HepG2 (cell line): Measurements from ENCODE around the gene SOWAHB. TPM values are rescaled to one million over a fixed set of nuclear protein-coding genes. Genes with fewer than 3 reads are reported as not detected.

Experiments
- ATAC-seq: fragments of 200-7000 bp; cut with Tn5 transposase; 3 replicates; pipeline ENCODE4 v1.9.1; 2020; ENCODE audit warnings: mild to moderate bottlenecking, moderate library complexity
- BruUV-seq: library from RNA; stranded (reverse); fragments of 400-500 nt; replicated peaks from 2 replicates; lab custom pipeline; 2021; lab: Mats Ljungman, UMichigan
- CTCF ChIA-PET: fragments of 300-600 bp; formaldehyde crosslinking; extraction: SDS; loops from one replicate; lab custom pipeline; 2021; ENCODE audit warnings: low total read pairs, inconsistent platforms, low intra/inter-chr PET ratio; lab: Yijun Ruan, JAX
- POLR2A ChIA-PET: fragments of 350-600 bp; sonication (Branson Sonifier 250); formaldehyde crosslinking; loops from one replicate; lab custom pipeline; 2020; ENCODE audit warnings: antibody characterized with exemption, inconsistent platforms; lab: Yijun Ruan, JAX
- DNase-seq: peaks from one replicate; pipeline ENCODE4 v3.0.0-alpha.2; 2015; ENCODE audit warnings: low spot score
- FAIRE-seq: peaks from 3 replicates; lab custom pipeline; 2011; peaks lifted over from hg19 to GRCh38; lab: Jason Lieb, UNC
- H2AFZ ChIP-seq: one replicate; pipeline ENCODE4 v1.6.1; 2011; ENCODE audit warnings: low read length, inconsistent platforms
- H3K27ac ChIP-seq: fragments of 300-600 bp; 3 replicates; pipeline ENCODE4 v1.8.0; 2011; ENCODE audit warnings: mixed run types, mild to moderate bottlenecking, mixed read lengths, low read length, inconsistent platforms; ENCODE audit not compliant: insufficient read depth; ENCODE audit errors: extremely low read length
- H3K27me3 ChIP-seq, 2 experiments: fragments of 200-600 bp in 1 of 2; 2 replicates in 1 of 2; 3 replicates in 1 of 2; pipeline versions ENCODE4 v1.6.0 to v1.8.0; 2011; ENCODE audit warnings: low read length in 2 of 2, mild to moderate bottlenecking in 2 of 2, moderate library complexity in 2 of 2, inconsistent platforms in 1 of 2; ENCODE audit not compliant: insufficient read depth in 2 of 2, control insufficient read depth in 1 of 2
- H3K36me3 ChIP-seq, 2 experiments: fragments of 200-600 bp in 1 of 2; replicated peaks in 1 of 2; 2 replicates in 1 of 2; 3 replicates in 1 of 2; pipeline versions ENCODE4 v1.5.1 to v1.8.0; 2011; ENCODE audit warnings: low read length in 2 of 2, inconsistent platforms in 1 of 2; ENCODE audit not compliant: insufficient read depth in 2 of 2, control insufficient read depth in 1 of 2
- H3K4me1 ChIP-seq: 2 replicates; pipeline ENCODE4 v1.5.1; 2012; ENCODE audit warnings: low read length, inconsistent platforms; ENCODE audit not compliant: insufficient read depth
- H3K4me2 ChIP-seq: 2 replicates; pipeline ENCODE4 v1.6.0; 2011; ENCODE audit warnings: low read depth, low read length, inconsistent platforms
- H3K4me3 ChIP-seq, 3 experiments: fragments of 200-600 bp in 1 of 3; sonication (generic), shearing (Covaris generic) in 1 of 3; replicated peaks in 1 of 3; 2 replicates each; pipeline ENCODE4 v1.5.1; 2011 to 2016; ENCODE audit warnings: low read length in 3 of 3, inconsistent platforms in 2 of 3, low read depth in 2 of 3, mild to moderate bottlenecking in 2 of 3, control low read depth in 1 of 3, mixed read lengths in 1 of 3; ENCODE audit not compliant: insufficient read depth in 1 of 3
- H3K79me2 ChIP-seq: one replicate; pipeline ENCODE4 v1.6.1; 2011; ENCODE audit warnings: low read length, inconsistent platforms; ENCODE audit not compliant: insufficient read depth
- H3K9ac ChIP-seq: 2 replicates; pipeline ENCODE4 v1.6.0; 2011; ENCODE audit warnings: mild to moderate bottlenecking, low read depth, low read length, inconsistent platforms; ENCODE audit not compliant: insufficient read depth
- H3K9me3 ChIP-seq: 2 replicates; pipeline ENCODE4 v1.5.1; 2012; ENCODE audit warnings: mild to moderate bottlenecking, low read length
- H4K20me1 ChIP-seq: 2 replicates; pipeline ENCODE4 v1.6.0; 2011; ENCODE audit warnings: inconsistent platforms, mild to moderate bottlenecking, low read length, moderate library complexity; ENCODE audit not compliant: insufficient read depth
- ASH2L ChIP-seq: fragments of 300-600, 200-600 bp; sonication (generic); IDR thresholded peaks from 2 replicates; pipeline ENCODE4 v1.7.0; 2017; ENCODE audit warnings: low read depth, mild to moderate bottlenecking, moderate library complexity, mixed read lengths, low read length; ENCODE audit not compliant: insufficient read length
- ATRX ChIP-seq: sonication (generic); formaldehyde crosslinking; IDR thresholded peaks from 2 replicates; pipeline ENCODE4 v1.4.0; 2020; ENCODE audit warnings: missing genetic modification reagents, borderline replicate concordance
- CBX2 ChIP-seq, 2 experiments: fragments of 200-600 bp in 1 of 2; sonication (generic); formaldehyde crosslinking in 1 of 2; IDR thresholded peaks; 2 replicates each; pipeline versions ENCODE4 v1.7.0 to v1.8.1; 2018 to 2022; ENCODE audit warnings: low read depth in 2 of 2, low read length in 1 of 2, mild to moderate bottlenecking in 1 of 2, missing genetic modification reagents in 1 of 2
- CEBPZ ChIP-seq: IDR thresholded peaks from 2 replicates; pipeline ENCODE4 v1.6.1; 2012; ENCODE audit warnings: low read length, improper control_type of control experiment
- ETV5 ChIP-seq: IDR thresholded peaks from 2 replicates; pipeline ENCODE4 v1.6.1; 2018; ENCODE audit warnings: missing biosample characterization, missing genetic modification reagents, inconsistent platforms, borderline replicate concordance
- GATA4 ChIP-seq: sonication (generic); IDR thresholded peaks from 2 replicates; pipeline ENCODE4 v1.6.1; 2016; ENCODE audit warnings: antibody characterized with exemption, low read depth, borderline replicate concordance
- IKZF1 ChIP-seq: fragments of 450-650 bp; IDR thresholded peaks from 2 replicates; pipeline ENCODE4 v1.7.1; 2016
- PREB ChIP-seq: sonication (generic); formaldehyde crosslinking; IDR thresholded peaks from 2 replicates; pipeline ENCODE4 v1.4.0; 2020; ENCODE audit warnings: missing genetic modification reagents
- SETDB1 ChIP-seq: sonication (generic); formaldehyde crosslinking; IDR thresholded peaks from 2 replicates; pipeline ENCODE4 v1.5.1; 2020; ENCODE audit warnings: missing genetic modification reagents, mild to moderate bottlenecking, borderline replicate concordance
- SP4 ChIP-seq: sonication (generic); formaldehyde crosslinking; IDR thresholded peaks from 2 replicates; pipeline ENCODE4 v1.8.1; 2023; ENCODE audit warnings: mild to moderate bottlenecking, missing genetic modification reagents
- SP5 ChIP-seq: IDR thresholded peaks from 2 replicates; pipeline ENCODE4 v1.6.1; 2016; ENCODE audit warnings: low read depth, borderline replicate concordance
- SUZ12 ChIP-seq: fragments of 150-350 bp; IDR thresholded peaks from 2 replicates; pipeline ENCODE4 v1.6.1; 2014; ENCODE audit warnings: low read depth, low read length
- ZFP62 ChIP-seq: sonication (generic); formaldehyde crosslinking; IDR thresholded peaks from 2 replicates; pipeline ENCODE4 v1.4.0; 2020; ENCODE audit warnings: missing genetic modification reagents
- ZNF549 ChIP-seq: sonication (generic); formaldehyde crosslinking; IDR thresholded peaks from 2 replicates; pipeline ENCODE4 v1.5.0; 2020; ENCODE audit warnings: missing genetic modification reagents
- ZNF615 ChIP-seq: sonication (generic); formaldehyde crosslinking; IDR thresholded peaks from 2 replicates; pipeline ENCODE4 v1.5.0; 2020; ENCODE audit warnings: mild to moderate bottlenecking, missing genetic modification reagents, borderline replicate concordance
- ZNF784 ChIP-seq: sonication (generic); formaldehyde crosslinking; IDR thresholded peaks from 2 replicates; pipeline ENCODE4 v1.5.1; 2020; ENCODE audit warnings: missing genetic modification reagents, mild to moderate bottlenecking, borderline replicate concordance
- WGBS: methylation state at CpG from one replicate; pipeline ENCODE4 v1.1.6; 2017; ENCODE audit warnings: low lambda C conversion rate; 5-methylcytosine and 5-hydroxymethylcytosine counted together
- in situ Hi-C: cut with HindIII; loops from 2 replicates; pipeline ENCODE4 v1.10.0; 2017; ENCODE audit warnings: low pct_unique_long_range_greater_than_20kb; ENCODE audit not compliant: extremely low pct_ligation_motif_present
- intact Hi-C: fragments of 100-400 bp; cut with micrococcal nuclease; formaldehyde crosslinking; loops from one replicate; pipeline ENCODE4 v1.10.0; 2022; ENCODE audit not compliant: unreplicated experiment
- polyA plus RNA-seq, 8 experiments: library from polyadenylated mRNA; depleted of rRNA in 3 of 8; stranded (reverse) in 7 of 8; unstranded in 1 of 8; fragments of >200 nt; fragmentation: Illumina TruSeq in 4 of 8; extraction: Trizol in 4 of 8; gene quantifications; 2 replicates each; pipeline versions ENCODE4 v1.2.1 to v1.2.3, GENCODE V29; 2011 to 2016; ENCODE audit warnings: low read depth in 4 of 8, missing spikeins in 1 of 8, mixed read lengths in 1 of 8; ENCODE audit not compliant: insufficient read depth in 1 of 8
- total RNA-seq, 5 experiments: library from RNA; depleted of rRNA; stranded (reverse); fragments of >200 nt; fragmentation: Illumina TruSeq; extraction: Trizol; gene quantifications; 2 replicates each; pipeline ENCODE4 v1.2.3, GENCODE V29; 2016; ENCODE audit warnings: low read depth in 1 of 5
- TF ChIP-seq, protein P1 (sequence below): sonication (generic); formaldehyde crosslinking; IDR thresholded peaks from 2 replicates; pipeline ENCODE4 v1.5.0; 2020; ENCODE audit warnings: mild to moderate bottlenecking, missing genetic modification reagents

SOWAHB gene
- total and polyA plus RNA-seq, 2 of the 13 experiments (the other 11 are each of a cell fraction or from before 2014, with no cell fraction given) = 0.12 to 0.51 TPM

DNA sequence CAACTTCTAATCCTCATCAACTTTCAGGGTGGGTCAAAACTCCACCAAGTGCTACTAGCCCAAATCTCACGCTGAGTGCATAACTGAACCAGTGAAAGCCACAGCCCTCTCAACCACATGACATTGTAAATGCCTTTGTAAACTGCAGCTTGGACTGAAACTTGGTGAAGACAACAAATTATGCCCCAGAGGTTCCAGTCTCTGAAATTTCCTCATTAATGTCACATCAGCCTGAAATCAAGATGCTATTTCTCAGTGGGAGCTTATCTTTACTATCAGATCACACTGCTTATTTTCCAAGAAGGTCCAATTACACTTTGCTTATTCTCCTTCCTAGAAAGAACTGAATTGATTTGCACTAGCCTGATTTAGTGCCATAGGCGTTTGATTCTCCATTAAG lies 46.6 kb downstream of the SOWAHB start:
- Histone ChIP-seq H3K4me3 (no peak overlapping the region), H3K36me3 (no peaks in the 10 kb centered on the region), H3K79me2 (no peaks in the 10 kb centered on the region), H3K4me2 (no peak overlapping the region), H3K27ac (no peak overlapping the region), H3K9me3 (no peaks in the 10 kb centered on the region), H2AFZ (no peak overlapping the region), H3K9ac (no peak overlapping the region), H3K4me1 (peaks cover 45% of the 10 kb centered on the region), H3K27me3 (no peaks in the 10 kb centered on the region), H4K20me1 (no peaks in the 10 kb centered on the region)
- BruUV-seq = no TSS peak
- 59% methylated on average over 1 of the region's 2 CpGs for WGBS
- in situ Hi-C loops = no loop called here
- no peak for DNase-seq
- ATAC-seq = no peak
- ChIA-PET CTCF (no interaction called here), POLR2A (no interaction called here)
- no peak for FAIRE-seq
- intact Hi-C loops = loop anchor here (5.0 kb wide), 1 partner anchor 46 kb away; the partner anchor contains the start of gene SOWAHB
- TF ChIP-seq ZNF615 (CRISPR knock-in tag) (no peak), SUZ12 (no peak), ASH2L (no peak), ETV5 (CRISPR knock-in tag) (no peak), ZNF784 (CRISPR knock-in tag) (no peak), SETDB1 (no peak), PREB (CRISPR knock-in tag) (no peak), SP5 (CRISPR knock-in tag) (no peak), ZNF549 (CRISPR knock-in tag) (no peak), CBX2 (IDR thresholded peaks at IDR 0.05; ENCODE audit: low read depth, low read length) (no peak), CBX2 (CRISPR knock-in tag; IDR thresholded peaks at IDR 0.05; ENCODE audit: low read depth) (no peak), IKZF1 (no peak), ATRX (CRISPR knock-in tag) (no peak), CEBPZ (no peak), GATA4 (no peak), SP4 (no peak), ZFP62 (CRISPR knock-in tag) (no peak)
- TF ChIP-seq, protein P1, sequence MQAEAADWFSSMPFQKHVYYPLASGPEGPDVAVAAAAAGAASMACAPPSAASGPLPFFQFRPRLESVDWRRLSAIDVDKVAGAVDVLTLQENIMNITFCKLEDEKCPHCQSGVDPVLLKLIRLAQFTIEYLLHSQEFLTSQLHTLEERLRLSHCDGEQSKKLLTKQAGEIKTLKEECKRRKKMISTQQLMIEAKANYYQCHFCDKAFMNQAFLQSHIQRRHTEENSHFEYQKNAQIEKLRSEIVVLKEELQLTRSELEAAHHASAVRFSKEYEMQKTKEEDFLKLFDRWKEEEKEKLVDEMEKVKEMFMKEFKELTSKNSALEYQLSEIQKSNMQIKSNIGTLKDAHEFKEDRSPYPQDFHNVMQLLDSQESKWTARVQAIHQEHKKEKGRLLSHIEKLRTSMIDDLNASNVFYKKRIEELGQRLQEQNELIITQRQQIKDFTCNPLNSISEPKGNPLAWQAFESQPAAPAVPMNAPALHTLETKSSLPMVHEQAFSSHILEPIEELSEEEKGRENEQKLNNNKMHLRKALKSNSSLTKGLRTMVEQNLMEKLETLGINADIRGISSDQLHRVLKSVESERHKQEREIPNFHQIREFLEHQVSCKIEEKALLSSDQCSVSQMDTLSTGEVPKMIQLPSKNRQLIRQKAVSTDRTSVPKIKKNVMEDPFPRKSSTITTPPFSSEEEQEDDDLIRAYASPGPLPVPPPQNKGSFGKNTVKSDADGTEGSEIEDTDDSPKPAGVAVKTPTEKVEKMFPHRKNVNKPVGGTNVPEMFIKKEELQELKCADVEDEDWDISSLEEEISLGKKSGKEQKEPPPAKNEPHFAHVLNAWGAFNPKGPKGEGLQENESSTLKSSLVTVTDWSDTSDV = no peak
